K562 (cell line): ENCODE measurements around the gene NUP107. TPM values are rescaled to one million over a fixed set of nuclear protein-coding genes. Genes with fewer than 3 reads are reported as not detected.

ENCODE experiments used
- CBX5 ChIP-seq: IDR thresholded peaks from 2 replicates; pipeline ENCODE4 v1.6.1; 2014; ENCODE audit warnings: low read depth, borderline replicate concordance
- CCAR2 ChIP-seq: fragments of 200-400 bp; formaldehyde crosslinking; IDR thresholded peaks from 2 replicates; pipeline ENCODE4 v1.6.1; 2017; ENCODE audit warnings: mild to moderate bottlenecking, low read depth, low read length
- FIP1L1 ChIP-seq: fragments of 200-400 bp; formaldehyde crosslinking; IDR thresholded peaks from 2 replicates; pipeline ENCODE4 v1.6.1; 2018; ENCODE audit warnings: mild to moderate bottlenecking, low read depth, low read length; ENCODE audit not compliant: poor library complexity, severe bottlenecking
- HINFP ChIP-seq: fragments of 450-650 bp; conservative IDR thresholded peaks from 2 replicates; pipeline ENCODE4 v1.6.1; 2016; ENCODE audit warnings: missing genetic modification characterization, low read depth, mild to moderate bottlenecking, control low read depth, missing compliant biosample characterization
- HLTF ChIP-seq: fragments of 450-650 bp; IDR thresholded peaks from 2 replicates; pipeline ENCODE4 v1.6.1; 2016
- MAFK ChIP-seq: IDR thresholded peaks from 2 replicates; pipeline ENCODE4 v1.6.1; 2011; ENCODE audit warnings: low read length, improper control_type of control experiment
- NFATC3 ChIP-seq: fragments of 450-650 bp; IDR thresholded peaks from 2 replicates; pipeline ENCODE4 v1.6.1; 2017; ENCODE audit warnings: mild to moderate bottlenecking
- OTX1 ChIP-seq: fragments of 450-650 bp; formaldehyde crosslinking; IDR thresholded peaks from 2 replicates; pipeline ENCODE4 v1.4.0; 2022; ENCODE audit warnings: mild to moderate bottlenecking
- RBM14 ChIP-seq: fragments of 200-400 bp; formaldehyde crosslinking; IDR thresholded peaks from 2 replicates; pipeline ENCODE4 v1.6.1; 2018; ENCODE audit warnings: low read depth, mild to moderate bottlenecking, low read length, moderate library complexity, borderline replicate concordance; ENCODE audit not compliant: insufficient read depth
- SMARCA4 ChIP-seq: fragments of 450-650 bp; IDR thresholded peaks from 2 replicates; pipeline ENCODE4 v1.6.1; 2016
- STAG1 ChIP-seq: sonication (generic); formaldehyde crosslinking; IDR thresholded peaks from 2 replicates; pipeline ENCODE4 v1.5.0; 2020; ENCODE audit warnings: missing genetic modification reagents, borderline replicate concordance
- TAF7 ChIP-seq: fragments of 450-650 bp; IDR thresholded peaks from 2 replicates; pipeline ENCODE4 v1.6.1; 2016; ENCODE audit warnings: missing genetic modification characterization, missing compliant biosample characterization
- THAP12 ChIP-seq: fragments of 250-450 bp; sonication (Bioruptor Pico); IDR thresholded peaks from 2 replicates; pipeline ENCODE4 v1.9.0; 2021; ENCODE audit warnings: mild to moderate bottlenecking, inconsistent platforms
- U2AF2 ChIP-seq: fragments of 200-400 bp; formaldehyde crosslinking; optimal IDR thresholded peaks from 2 replicates; pipeline ENCODE3; 2017; ENCODE audit warnings: low read depth, mild to moderate bottlenecking, low read length
- ZNF197 ChIP-seq: fragments of 200-800 bp; sonication (Bioruptor generic); IDR thresholded peaks from 2 replicates; pipeline ENCODE4 v1.6.1; 2016; ENCODE audit warnings: low read depth, missing genetic modification characterization, missing compliant biosample characterization
- ZNF263 ChIP-seq: sonication (generic); formaldehyde crosslinking; IDR thresholded peaks from 2 replicates; pipeline ENCODE4 v1.8.0; 2022; ENCODE audit warnings: mild to moderate bottlenecking, missing genetic modification reagents, borderline replicate concordance
- ZNF280A ChIP-seq: fragments of 450-650 bp; IDR thresholded peaks from 2 replicates; pipeline ENCODE4 v1.6.1; 2018; ENCODE audit warnings: mild to moderate bottlenecking, low read depth; ENCODE audit not compliant: partially characterized antibody
- ZNF507 ChIP-seq: conservative IDR thresholded peaks from 2 replicates; pipeline ENCODE4 v1.6.1; 2017; ENCODE audit warnings: missing genetic modification characterization, missing compliant biosample characterization
- ZNF695 ChIP-seq: fragments of 450-650 bp; formaldehyde crosslinking; IDR thresholded peaks from 2 replicates; pipeline ENCODE4 v1.4.0; 2020; ENCODE audit warnings: mild to moderate bottlenecking, moderate library complexity
- ZNF764 ChIP-seq: fragments of 250-450 bp; sonication (Bioruptor Pico); IDR thresholded peaks from 2 replicates; pipeline ENCODE4 v1.4.0; 2020; ENCODE audit warnings: low read depth, mild to moderate bottlenecking, moderate library complexity
- ZNF778 ChIP-seq: fragments of 450-650 bp; formaldehyde crosslinking; IDR thresholded peaks from 2 replicates; pipeline ENCODE4 v1.4.0; 2020; ENCODE audit warnings: mild to moderate bottlenecking, moderate library complexity
- ZZZ3 ChIP-seq: fragments of 450-650 bp; IDR thresholded peaks from 2 replicates; pipeline ENCODE4 v1.6.1; 2016; ENCODE audit warnings: antibody characterized with exemption, mild to moderate bottlenecking, moderate library complexity
- polyA plus RNA-seq, 8 experiments: library from polyadenylated mRNA; depleted of rRNA in 4 of 8; stranded (reverse) in 5 of 8; unstranded in 3 of 8; fragments of >200 nt; fragmentation: Nextera tagmentation in 2 of 8; fragmentation: Illumina TruSeq in 1 of 8; extraction: Ambion mirVana in 2 of 8; extraction: Trizol in 1 of 8; gene quantifications; 2 replicates each; pipeline versions ENCODE4 v1.2.1 to v1.2.3, GENCODE V29; 2011 to 2014; ENCODE audit warnings: inconsistent platforms in 1 of 8, missing spikeins in 1 of 8
- total RNA-seq, 7 experiments: library from RNA; depleted of rRNA in 6 of 7; stranded (reverse); fragments of >200 nt in 6 of 7; fragmentation: Illumina TruSeq in 2 of 7; extraction: Trizol in 2 of 7; gene quantifications; 2 replicates each; pipeline versions ENCODE4 v1.2.1 to v1.2.3, GENCODE V29; 2011 to 2021; ENCODE audit warnings: low replicate concordance in 1 of 7

The NUP107 gene
- total and polyA plus RNA-seq, 9 of the 15 experiments (the other 6 are each of a cell fraction or from before 2014, with no cell fraction given) = 129 to 277 (median 199) TPM

GRCh38 chr12:68745904-68746571 is 59.3 kb downstream of the NUP107 start, which contains the start of gene SLC35E3 (continued):
- TF ChIP-seq FIP1L1 (peak; percentile 62), RBM14 (no peak), ZNF778 (CRISPR knock-in tag) (no peak), CBX5 (no peak), ZNF263 (CRISPR knock-in tag) (no peak), NFATC3 (no peak), ZNF764 (no peak; the same call in 1 of the 2 replicates), ZZZ3 (no peak), HINFP (no peak), SMARCA4 (no peak), STAG1 (CRISPR knock-in tag) (no peak), HLTF (no peak), ZNF280A (no peak), OTX1 (CRISPR knock-in tag) (0 out of 2 replicates have a peak, but pooled peaks have one; percentile 34), MAFK (no peak), TAF7 (no peak), ZNF695 (CRISPR knock-in tag) (0 out of 2 replicates have a peak, but pooled peaks have one; percentile 52), CCAR2 (no peak), ZNF197 (CRISPR knock-in tag) (no peak), U2AF2 (no peak), THAP12 (peak; percentile 87), ZNF507 (tag) (no peak)
